ENCODE data around the gene COX5A.

- no peak for TF ChIP-seq CTCF (IDR thresholded peaks at IDR 0.05; ENCODE audit: low read length)
- no peak for TF ChIP-seq EZH2 (IDR thresholded peaks at IDR 0.05; ENCODE audit: borderline replicate concordance, low read length)
Observed at GRCh38 chr15:74889390-74889882, 48.4 kb downstream of the COX5A start.
